Adrenal gland (tissue), 19 donors: ENCODE data around the gene DNAH11. TPM values are rescaled to one million over a fixed set of nuclear protein-coding genes. Genes with fewer than 3 reads are reported as not detected.

Experiments
- DNase-seq, 7 donors: peaks; one replicate each; pipeline ENCODE4 v3.0.0-alpha.2; 2019 to 2020
- H3K27ac ChIP-seq, 5 donors: fragments of 200-600 bp; sonication (generic) in 4 of 5; 1 replicate in 3 of 5; 2 replicates in 2 of 5; pipeline versions ENCODE4 v1.5.1 to v1.8.0; 2016 to 2020; ENCODE audit warnings: mild to moderate bottlenecking in 1 of 5
- H3K27me3 ChIP-seq: fragments of 200-600 bp; 2 replicates; pipeline ENCODE4 v1.8.0; 2021
- H3K36me3 ChIP-seq, 2 donors: fragments of 200-600 bp; replicated peaks in 1 of 2; 1 replicate in 1 of 2; 2 replicates in 1 of 2; pipeline versions ENCODE4 v1.5.1 to v1.8.0; 2018 to 2022
- H3K4me1 ChIP-seq, 2 donors: fragments of 200-600 bp; replicated peaks in 1 of 2; 1 replicate in 1 of 2; 2 replicates in 1 of 2; pipeline versions ENCODE4 v1.5.1 to v1.8.0; 2018 to 2021
- H3K4me3 ChIP-seq, 4 donors: fragments of 200-600 bp; sonication (generic) in 3 of 4; one replicate each; pipeline ENCODE4 v1.5.1; 2016 to 2018
- H3K9me3 ChIP-seq, 3 donors: fragments of 200-600 bp; sonication (generic) in 1 of 3; replicated peaks in 1 of 3; 1 replicate in 2 of 3; 2 replicates in 1 of 3; pipeline versions ENCODE4 v1.5.1 to v1.8.0; 2016 to 2021
- CTCF ChIP-seq, 6 experiments: fragments of 450-650 bp in 4 of 6; fragments of 200-600 bp in 2 of 6; sonication (generic) in 1 of 6; IDR thresholded peaks; 1 replicate in 5 of 6; 2 replicates in 1 of 6; pipeline versions ENCODE4 v1.5.1 to v1.8.0; 2016 to 2021; ENCODE audit warnings: antibody characterized with exemption in 6 of 6, mild to moderate bottlenecking in 2 of 6, moderate library complexity in 1 of 6
- POLR2A ChIP-seq, 2 donors: fragments of 450-650 bp; IDR thresholded peaks; one replicate each; pipeline ENCODE4 v1.6.1; 2017; ENCODE audit warnings: antibody characterized with exemption in 2 of 2, mild to moderate bottlenecking in 2 of 2, moderate library complexity in 1 of 2
- WGBS, 4 donors: extraction: QIAGEN DNeasy Blood & Tissue Kit in 2 of 4; methylation state at CpG; one replicate each; pipeline versions ENCODE4 v1.1.5 to v1.1.7; 2013 to 2017; 5-methylcytosine and 5-hydroxymethylcytosine counted together
- intact Hi-C, 2 donors: fragments of 100-400 bp; cut with DNase I; formaldehyde crosslinking; loops; one replicate each; pipeline versions ENCODE4 v1.14.1 to v1.15.0; 2022 to 2023
- long read RNA-seq, 10 donors: library from polyadenylated mRNA in 3 of 10; unstranded in 2 of 10; stranded (forward) in 1 of 10; transcript quantifications; one replicate each; pipeline ENCODE4 v2.0.0 and lab custom pipeline, GENCODE V29; 2021 to 2026
- polyA plus RNA-seq, 3 donors: library from polyadenylated mRNA; stranded (reverse); fragments of 200-250 nt in 2 of 3; fragments of 350-450 nt in 1 of 3; fragmentation: Illumina TruSeq in 1 of 3; extraction: RNeasy Lipid Tissue Mini Kit (QIAGEN cat#74804) in 1 of 3; gene quantifications; one replicate each; pipeline ENCODE4 v1.2.3, GENCODE V29; 2013 to 2014
- total RNA-seq, 9 donors: library from RNA; depleted of rRNA in 4 of 9; stranded (reverse); fragments of >200 nt in 4 of 9; fragments of 120-200 nt in 1 of 9; fragmentation: NEBNext Ultra II Directional in 1 of 9; extraction: Animal tissue kit (Norgen Biotek cat#: 25700) in 1 of 9; gene quantifications; one replicate each; pipeline versions ENCODE4 v1.1.0 to v1.2.4, GENCODE V29; 2013 to 2023
- donor health status: healthy with polysubstance abuse.
- donor health status: Bipolar disorder and iron deficiency.
- donor health status: DM: yes; HTN: yes; CAD: no.
- donor health status: DM: no; HTN: no; CAD: no.
- donor health status: DM: no; HTN: no; CAD: no.
- donor health status: DM: yes; HTN: yes; CAD: no.

The DNAH11 gene, protein sequence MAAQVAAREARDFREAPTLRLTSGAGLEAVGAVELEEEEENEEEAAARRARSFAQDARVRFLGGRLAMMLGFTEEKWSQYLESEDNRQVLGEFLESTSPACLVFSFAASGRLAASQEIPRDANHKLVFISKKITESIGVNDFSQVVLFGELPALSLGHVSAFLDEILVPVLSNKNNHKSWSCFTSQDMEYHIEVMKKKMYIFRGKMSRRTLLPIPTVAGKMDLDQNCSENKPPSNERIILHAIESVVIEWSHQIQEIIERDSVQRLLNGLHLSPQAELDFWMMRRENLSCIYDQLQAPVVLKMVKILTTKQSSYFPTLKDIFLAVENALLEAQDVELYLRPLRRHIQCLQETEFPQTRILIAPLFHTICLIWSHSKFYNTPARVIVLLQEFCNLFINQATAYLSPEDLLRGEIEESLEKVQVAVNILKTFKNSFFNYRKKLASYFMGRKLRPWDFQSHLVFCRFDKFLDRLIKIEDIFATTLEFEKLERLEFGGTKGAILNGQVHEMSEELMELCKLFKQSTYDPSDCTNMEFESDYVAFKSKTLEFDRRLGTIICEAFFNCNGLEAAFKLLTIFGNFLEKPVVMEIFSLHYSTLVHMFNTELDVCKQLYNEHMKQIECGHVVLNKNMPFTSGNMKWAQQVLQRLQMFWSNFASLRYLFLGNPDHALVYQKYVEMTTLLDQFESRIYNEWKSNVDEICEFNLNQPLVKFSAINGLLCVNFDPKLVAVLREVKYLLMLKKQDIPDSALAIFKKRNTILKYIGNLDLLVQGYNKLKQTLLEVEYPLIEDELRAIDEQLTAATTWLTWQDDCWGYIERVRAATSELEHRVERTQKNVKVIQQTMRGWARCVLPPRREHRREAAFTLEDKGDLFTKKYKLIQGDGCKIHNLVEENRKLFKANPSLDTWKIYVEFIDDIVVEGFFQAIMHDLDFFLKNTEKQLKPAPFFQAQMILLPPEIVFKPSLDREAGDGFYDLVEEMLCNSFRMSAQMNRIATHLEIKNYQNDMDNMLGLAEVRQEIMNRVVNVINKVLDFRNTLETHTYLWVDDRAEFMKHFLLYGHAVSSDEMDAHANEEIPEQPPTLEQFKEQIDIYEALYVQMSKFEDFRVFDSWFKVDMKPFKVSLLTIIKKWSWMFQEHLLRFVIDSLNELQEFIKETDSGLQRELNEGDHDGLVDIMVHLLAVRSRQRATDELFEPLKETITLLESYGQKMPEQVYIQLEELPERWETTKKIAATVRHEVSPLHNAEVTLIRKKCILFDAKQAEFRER (N-terminal part only)
- total RNA-seq (10 to 100 TPM in 8 of 9 donors, 1 to 10 TPM in 1; 5.1 to 77.7 (median 25.3) TPM), polyA plus RNA-seq (10 to 100 TPM in 1 of 3 donors, 1 to 10 TPM in 2; 8.4 to 42.0 (median 8.8) TPM)
- long read RNA-seq, donor 1 = 0 reads
- long read RNA-seq, donor 2 = 0 reads
- long read RNA-seq, donor 3 = 0 reads
- long read RNA-seq, donor 4, partial matches to known transcripts = 3 of 4 reads
- long read RNA-seq, donor 4, other reads (novel, unspliced or antisense) = 1 of 4 reads
- long read RNA-seq, donor 5, partial matches to known transcripts = 6 of 40 reads
- long read RNA-seq, donor 5, other reads (novel, unspliced or antisense) = 34 of 40 reads
- long read RNA-seq, donor 6 = 0 reads
- long read RNA-seq, donor 7 = 0 reads
- long read RNA-seq, donor 8 = 0 reads
- long read RNA-seq, donor 9 = 0 reads
- long read RNA-seq, donor 10 = 0 reads

DNA sequence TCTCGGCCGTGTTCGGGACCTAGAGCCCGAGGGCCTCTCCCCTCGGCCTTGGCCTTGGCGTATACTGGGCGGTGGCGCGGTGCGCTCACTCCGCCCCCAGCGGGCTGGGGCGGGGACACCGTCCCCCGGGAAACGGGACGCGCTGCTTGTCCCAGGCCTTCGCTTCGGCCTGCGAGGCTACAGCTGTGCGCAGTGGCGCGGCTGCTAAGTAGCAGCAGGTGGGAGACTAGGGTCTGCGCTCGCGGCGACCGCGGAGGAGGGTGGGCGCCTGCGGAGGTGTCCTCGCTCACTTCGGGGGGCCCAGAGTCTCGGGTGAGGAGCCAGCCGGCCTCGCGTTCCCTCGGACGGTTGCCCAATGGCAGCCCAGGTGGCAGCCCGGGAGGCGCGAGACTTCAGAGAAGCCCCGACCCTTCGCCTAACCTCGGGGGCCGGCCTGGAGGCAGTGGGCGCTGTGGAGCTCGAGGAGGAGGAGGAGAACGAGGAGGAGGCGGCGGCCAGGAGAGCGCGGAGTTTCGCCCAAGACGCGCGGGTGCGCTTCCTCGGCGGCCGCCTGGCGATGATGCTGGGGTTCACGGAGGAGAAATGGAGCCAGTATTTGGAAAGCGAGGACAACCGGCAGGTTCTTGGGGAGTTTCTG is at the start of gene DNAH11:
Gene DNAH11 (plus strand): TSS at position 149 of the 637 bp plus-strand sequence. CDS start 207 bp downstream, at position 356.
- peaks cover 0 to 13% of the 10 kb centered on the region in 2 donors for H3K4me1 ChIP-seq
- peak in 1 of 2 donors; percentile 18 for TF ChIP-seq POLR2A (IDR thresholded peaks at IDR 0.05)
- peak in 3 of 6 experiments; percentile 10 to 26 (median 18) for TF ChIP-seq CTCF (IDR thresholded peaks at IDR 0.05)
- H3K27me3 ChIP-seq = no peaks in the 10 kb centered on the region
- peak; percentile 54 to 73 (median 70) for DNase-seq
- H3K9me3 ChIP-seq = no peaks in the 10 kb centered on the region
- intact Hi-C loops = no loop called here
- peak within 1 kb of the TSS in 2 of 4 donors; percentile 41 to 69 for H3K4me3 ChIP-seq
- H3K36me3 ChIP-seq = no peaks in the 10 kb centered on the region
- 0 to 2% (median 1%) methylated on average over 11 to 66 of the region's 66 CpGs for WGBS, 4 donors
- peak within 1 kb of the TSS in 3 of 5 donors; percentile 11 to 62 (median 45) for H3K27ac ChIP-seq

DNA sequence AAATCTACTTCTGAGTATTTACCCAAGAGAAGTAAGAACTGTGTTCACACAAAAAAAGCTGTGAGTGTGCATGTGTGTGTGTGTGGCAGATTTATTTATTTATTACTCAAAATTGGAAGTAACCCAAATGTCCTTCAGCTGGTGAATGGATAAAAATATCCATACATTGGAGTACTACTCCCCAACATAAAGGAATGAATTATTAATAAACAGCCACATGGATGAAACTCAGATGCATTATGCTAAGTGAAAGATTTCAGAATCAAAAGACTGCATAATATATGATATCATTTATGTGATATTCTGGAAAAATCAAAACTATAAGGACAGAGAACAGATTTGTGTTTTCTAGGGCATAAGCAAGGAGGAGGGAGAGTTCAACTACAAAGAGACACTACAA is 47.1 kb upstream of the DNAH11 start:
- intact Hi-C loops = no loop called here
- H3K27ac ChIP-seq = no peak overlapping the region
- H3K36me3 ChIP-seq = no peaks in the 10 kb centered on the region
- no peak for DNase-seq
- H3K4me3 ChIP-seq = no peak overlapping the region
- no peak for TF ChIP-seq CTCF (IDR thresholded peaks at IDR 0.05)
- TF ChIP-seq POLR2A (IDR thresholded peaks at IDR 0.05) = no peak
- H3K27me3 ChIP-seq = no peaks in the 10 kb centered on the region
- H3K4me1 ChIP-seq = peaks cover 0 to under 1% of the 10 kb centered on the region in 2 donors
- H3K9me3 ChIP-seq = no peaks in the 10 kb centered on the region

DNA sequence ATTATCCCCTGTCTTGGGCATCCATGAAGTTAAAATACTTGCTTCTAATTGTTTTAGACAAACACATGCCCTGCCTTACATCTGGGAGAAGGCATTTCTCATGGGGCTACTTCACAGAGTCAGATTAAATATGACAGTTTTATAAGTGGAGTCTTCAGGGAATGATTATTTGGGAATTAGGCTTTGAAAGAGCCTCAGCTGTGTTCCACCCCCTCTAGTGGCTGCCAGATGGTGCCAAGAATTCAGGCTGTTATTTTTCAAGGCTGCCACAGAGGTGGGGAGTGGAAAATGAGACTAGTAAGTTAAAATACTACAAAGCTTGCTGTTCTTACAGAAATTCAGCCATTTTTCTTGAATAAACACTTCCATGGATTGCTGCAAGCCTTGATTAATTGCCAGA is 45.8 kb upstream of the DNAH11 start:
- Histone ChIP-seq H3K9me3 (no peaks in the 10 kb centered on the region), H3K27me3 (no peaks in the 10 kb centered on the region), H3K27ac (no peak overlapping the region), H3K4me3 (no peak overlapping the region), H3K36me3 (no peaks in the 10 kb centered on the region), H3K4me1 (no peaks in the 10 kb centered on the region)
- peak in 1 of 7 donors; percentile 23 for DNase-seq
- intact Hi-C loops = no loop called here
- TF ChIP-seq POLR2A (IDR thresholded peaks at IDR 0.05) = no peak
- peak in 2 of 6 experiments; percentile 21 to 24 for TF ChIP-seq CTCF (IDR thresholded peaks at IDR 0.05)
